ENCODE measurements around the gene HCCS.
"Not testable (repeated sequence)": the region's sequence is repeated elsewhere in the genome, so short reads cannot be mapped to it uniquely, and the experiment has no call there.

Gene HCCS

DNA sequence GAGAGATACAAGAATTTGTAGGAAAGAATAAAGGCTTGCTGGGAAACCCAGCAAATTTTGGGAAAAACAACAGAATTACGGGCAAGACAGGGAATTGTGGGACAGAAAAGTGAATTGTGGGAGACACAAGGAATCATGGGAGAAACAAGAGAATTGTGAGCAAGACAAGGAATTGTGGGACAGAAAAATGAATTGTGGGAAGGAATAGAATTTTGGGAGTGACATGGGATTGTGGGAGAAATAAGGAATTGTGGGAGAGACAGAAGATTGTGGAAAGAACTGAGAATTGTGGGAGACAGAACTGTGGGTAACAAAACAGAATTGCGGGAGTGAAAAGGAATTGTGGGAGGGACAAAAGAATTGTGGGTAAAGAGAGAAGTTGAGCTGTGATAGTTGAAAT, 1.2 kb upstream of the HCCS start:
- Histone ChIP-seq H3K9me3 (no peaks in the 10 kb centered on the region), H3K4me1 (ENCODE audit: control insufficient read depth in 1 of 2, insufficient read depth in 1 of 2, low read depth in 1 of 2, low read length in 1 of 2) (peaks cover 0 to 4% of the 10 kb centered on the region in 2 experiments), H3K27ac (no peak overlapping the region), H3K4me3 (ENCODE audit: low read depth in 1 of 2, low read length in 1 of 2) (no peak overlapping the region), H3K36me3 (peaks cover 4% of the 10 kb centered on the region), H3K27me3 (no peaks in the 10 kb centered on the region)
- TF ChIP-seq, protein P1, sequence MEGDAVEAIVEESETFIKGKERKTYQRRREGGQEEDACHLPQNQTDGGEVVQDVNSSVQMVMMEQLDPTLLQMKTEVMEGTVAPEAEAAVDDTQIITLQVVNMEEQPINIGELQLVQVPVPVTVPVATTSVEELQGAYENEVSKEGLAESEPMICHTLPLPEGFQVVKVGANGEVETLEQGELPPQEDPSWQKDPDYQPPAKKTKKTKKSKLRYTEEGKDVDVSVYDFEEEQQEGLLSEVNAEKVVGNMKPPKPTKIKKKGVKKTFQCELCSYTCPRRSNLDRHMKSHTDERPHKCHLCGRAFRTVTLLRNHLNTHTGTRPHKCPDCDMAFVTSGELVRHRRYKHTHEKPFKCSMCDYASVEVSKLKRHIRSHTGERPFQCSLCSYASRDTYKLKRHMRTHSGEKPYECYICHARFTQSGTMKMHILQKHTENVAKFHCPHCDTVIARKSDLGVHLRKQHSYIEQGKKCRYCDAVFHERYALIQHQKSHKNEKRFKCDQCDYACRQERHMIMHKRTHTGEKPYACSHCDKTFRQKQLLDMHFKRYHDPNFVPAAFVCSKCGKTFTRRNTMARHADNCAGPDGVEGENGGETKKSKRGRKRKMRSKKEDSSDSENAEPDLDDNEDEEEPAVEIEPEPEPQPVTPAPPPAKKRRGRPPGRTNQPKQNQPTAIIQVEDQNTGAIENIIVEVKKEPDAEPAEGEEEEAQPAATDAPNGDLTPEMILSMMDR (IDR thresholded peaks at IDR 0.05): no peak

DNA sequence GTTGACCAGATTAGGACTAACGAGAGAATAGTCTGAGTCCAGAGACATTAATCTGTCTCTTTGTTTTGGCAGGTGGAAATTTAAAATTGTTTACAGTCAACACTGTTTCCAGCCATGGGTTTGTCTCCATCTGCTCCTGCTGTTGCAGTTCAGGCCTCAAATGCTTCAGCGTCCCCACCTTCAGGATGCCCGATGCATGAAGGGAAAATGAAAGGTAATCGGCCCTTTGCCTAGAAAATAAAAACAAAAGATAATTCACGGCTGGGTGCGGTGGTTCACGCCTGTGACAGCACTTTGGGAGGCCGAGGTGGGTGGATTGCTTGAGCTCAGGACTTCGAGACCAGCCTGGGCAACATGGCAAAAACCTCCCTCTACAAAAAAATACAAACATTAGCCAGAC, 815 bp downstream of the HCCS start:
- H3K27me3 ChIP-seq: no peaks in the 10 kb centered on the region
- peaks cover 24% of the 10 kb centered on the region for H3K36me3 ChIP-seq
- peak overlapping the region; percentile 64 for H3K4me3 ChIP-seq (ENCODE audit: low read depth in 1 of 2, low read length in 1 of 2)
- peak overlapping the region; percentile 70 for H3K27ac ChIP-seq
- peaks cover 0 to 4% of the 10 kb centered on the region in 2 experiments for H3K4me1 ChIP-seq (ENCODE audit: control insufficient read depth in 1 of 2, insufficient read depth in 1 of 2, low read depth in 1 of 2, low read length in 1 of 2)
- H3K9me3 ChIP-seq: no peaks in the 10 kb centered on the region
- TF ChIP-seq, protein P1 (IDR thresholded peaks at IDR 0.05): no peak

DNA sequence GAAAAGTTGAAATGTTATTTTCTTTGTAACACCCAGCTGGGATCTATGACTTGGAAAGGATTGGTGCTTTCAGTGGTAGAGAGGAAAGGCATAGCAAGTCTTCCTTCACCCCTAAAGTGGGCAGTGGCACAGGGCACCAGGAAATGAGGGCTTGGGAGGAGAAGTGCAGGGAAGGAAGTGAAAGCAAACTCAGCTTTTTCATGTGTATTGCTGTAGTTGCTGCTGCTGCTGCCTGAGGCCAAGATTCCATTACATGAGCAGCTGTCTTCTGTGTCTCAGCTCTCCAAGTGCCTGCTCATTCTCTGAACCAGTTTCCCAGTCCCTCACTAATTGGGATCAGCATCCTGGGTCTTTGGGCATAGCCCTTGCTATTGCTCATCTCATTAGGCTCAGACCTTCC, 2.6 kb downstream of the HCCS start:
- no peaks in the 10 kb centered on the region for H3K9me3 ChIP-seq
- no peaks in the 10 kb centered on the region for H3K27me3 ChIP-seq
- peaks cover 0 to 4% of the 10 kb centered on the region in 2 experiments for H3K4me1 ChIP-seq (ENCODE audit: control insufficient read depth in 1 of 2, insufficient read depth in 1 of 2, low read depth in 1 of 2, low read length in 1 of 2)
- no peak overlapping the region for H3K27ac ChIP-seq
- no peak overlapping the region for H3K4me3 ChIP-seq (ENCODE audit: low read depth in 1 of 2, low read length in 1 of 2)
- H3K36me3 ChIP-seq: peaks cover 42% of the 10 kb centered on the region
- TF ChIP-seq, protein P1 (IDR thresholded peaks at IDR 0.05): no peak

DNA sequence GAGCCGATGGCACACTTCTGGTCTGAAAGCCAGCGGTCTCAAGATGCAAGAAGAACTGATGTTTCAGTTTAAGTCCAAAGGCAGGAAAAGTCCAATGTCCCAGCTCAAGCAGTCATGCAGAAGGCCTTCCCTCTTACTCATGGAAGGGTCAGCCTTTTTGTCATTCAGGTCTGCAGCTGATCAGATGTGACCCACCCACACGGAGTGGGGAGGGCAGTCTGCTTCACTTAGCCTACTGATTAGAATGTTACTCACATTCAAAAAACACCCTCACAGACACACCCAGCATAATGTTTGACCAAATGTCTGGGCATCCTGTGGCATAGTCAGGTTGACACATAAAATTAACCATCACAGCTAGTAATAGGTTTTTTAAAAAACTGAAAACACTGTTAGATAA, 6.6 kb downstream of the HCCS start:
- Histone ChIP-seq H3K4me3 (ENCODE audit: low read depth in 1 of 2, low read length in 1 of 2) (no peak overlapping the region), H3K27me3 (no peaks in the 10 kb centered on the region), H3K4me1 (ENCODE audit: control insufficient read depth in 1 of 2, insufficient read depth in 1 of 2, low read depth in 1 of 2, low read length in 1 of 2) (no peaks in the 10 kb centered on the region), H3K9me3 (no peaks in the 10 kb centered on the region), H3K27ac (no peak overlapping the region), H3K36me3 (peaks cover 74% of the 10 kb centered on the region)
- TF ChIP-seq, protein P1 (IDR thresholded peaks at IDR 0.05): no peak

DNA sequence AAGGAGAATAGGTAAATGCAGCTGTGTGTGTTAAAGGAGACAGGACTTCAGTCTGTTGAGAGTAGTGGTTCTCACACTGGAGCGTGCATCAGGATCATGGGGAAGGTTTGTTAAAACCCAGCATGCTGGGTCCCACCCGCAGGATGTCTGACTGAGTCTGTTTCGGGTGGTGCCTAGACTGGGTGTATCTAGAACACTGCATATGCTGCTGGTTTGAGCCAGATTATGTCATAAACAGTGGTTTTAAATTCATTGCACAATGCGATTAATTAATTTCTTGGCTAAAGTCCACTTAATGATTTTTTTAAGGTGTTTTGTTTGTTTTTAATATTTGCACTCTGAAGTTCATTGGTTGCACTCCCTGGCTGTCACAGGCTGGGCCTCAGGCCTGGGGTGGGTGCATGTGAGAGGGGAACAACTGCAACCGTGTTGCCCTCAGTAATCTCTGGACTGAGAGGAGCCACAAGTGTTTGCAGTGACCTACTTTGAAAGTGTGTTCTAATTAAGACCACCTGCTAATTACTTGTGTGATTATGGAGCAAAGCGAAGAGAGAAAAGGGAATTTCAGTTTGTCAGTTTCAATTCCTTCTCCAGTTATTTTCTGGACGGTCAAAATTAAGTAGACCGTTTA, 8.3 kb downstream of the HCCS start:
- TF ChIP-seq, protein P1 (IDR thresholded peaks at IDR 0.05): no peak
- Histone ChIP-seq H3K27me3 (no peaks in the 10 kb centered on the region), H3K4me3 (ENCODE audit: low read depth in 1 of 2, low read length in 1 of 2) (no peak overlapping the region), H3K4me1 (ENCODE audit: control insufficient read depth in 1 of 2, insufficient read depth in 1 of 2, low read depth in 1 of 2, low read length in 1 of 2) (no peaks in the 10 kb centered on the region), H3K9me3 (no peaks in the 10 kb centered on the region), H3K36me3 (peaks cover 74% of the 10 kb centered on the region), H3K27ac (no peak overlapping the region)

DNA sequence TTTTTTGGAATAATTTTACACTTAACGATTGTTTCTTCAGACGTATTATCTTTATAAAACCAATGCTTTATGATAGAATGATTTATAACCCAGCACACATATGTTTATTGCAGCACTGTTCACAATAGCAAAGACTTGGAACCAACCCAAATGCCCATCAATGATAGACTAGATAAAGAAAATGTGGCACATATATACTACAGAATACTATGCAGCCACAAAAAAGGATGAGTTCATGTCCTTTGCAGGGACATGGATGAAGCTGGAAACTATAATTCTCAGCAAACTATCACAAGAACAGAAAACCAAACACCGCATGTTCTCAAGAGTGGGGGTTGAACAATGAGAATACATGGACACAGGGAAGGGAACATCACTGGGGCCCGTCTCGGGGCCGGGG, 12.0 kb downstream of the HCCS start:
- peaks cover 38% of the 10 kb centered on the region for H3K36me3 ChIP-seq
- H3K4me1 ChIP-seq (ENCODE audit: control insufficient read depth in 1 of 2, insufficient read depth in 1 of 2, low read depth in 1 of 2, low read length in 1 of 2); H3K27ac ChIP-seq; H3K4me3 ChIP-seq (ENCODE audit: low read depth in 1 of 2, low read length in 1 of 2); H3K9me3 ChIP-seq; H3K27me3 ChIP-seq: not testable (repeated sequence)
